ENCODE data around the gene DSTYK.

- TF ChIP-seq, protein P1, sequence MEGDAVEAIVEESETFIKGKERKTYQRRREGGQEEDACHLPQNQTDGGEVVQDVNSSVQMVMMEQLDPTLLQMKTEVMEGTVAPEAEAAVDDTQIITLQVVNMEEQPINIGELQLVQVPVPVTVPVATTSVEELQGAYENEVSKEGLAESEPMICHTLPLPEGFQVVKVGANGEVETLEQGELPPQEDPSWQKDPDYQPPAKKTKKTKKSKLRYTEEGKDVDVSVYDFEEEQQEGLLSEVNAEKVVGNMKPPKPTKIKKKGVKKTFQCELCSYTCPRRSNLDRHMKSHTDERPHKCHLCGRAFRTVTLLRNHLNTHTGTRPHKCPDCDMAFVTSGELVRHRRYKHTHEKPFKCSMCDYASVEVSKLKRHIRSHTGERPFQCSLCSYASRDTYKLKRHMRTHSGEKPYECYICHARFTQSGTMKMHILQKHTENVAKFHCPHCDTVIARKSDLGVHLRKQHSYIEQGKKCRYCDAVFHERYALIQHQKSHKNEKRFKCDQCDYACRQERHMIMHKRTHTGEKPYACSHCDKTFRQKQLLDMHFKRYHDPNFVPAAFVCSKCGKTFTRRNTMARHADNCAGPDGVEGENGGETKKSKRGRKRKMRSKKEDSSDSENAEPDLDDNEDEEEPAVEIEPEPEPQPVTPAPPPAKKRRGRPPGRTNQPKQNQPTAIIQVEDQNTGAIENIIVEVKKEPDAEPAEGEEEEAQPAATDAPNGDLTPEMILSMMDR (conservative IDR thresholded peaks at IDR 0.05; ENCODE audit: low read depth in 2 of 2), result no peak
- TF ChIP-seq NANOG (IDR thresholded peaks at IDR 0.05; ENCODE audit: borderline replicate concordance), result no peak
- no peak for TF ChIP-seq EZH2 (IDR thresholded peaks at IDR 0.05; ENCODE audit: low read depth, unreplicated experiment)
- TF ChIP-seq, protein P2, sequence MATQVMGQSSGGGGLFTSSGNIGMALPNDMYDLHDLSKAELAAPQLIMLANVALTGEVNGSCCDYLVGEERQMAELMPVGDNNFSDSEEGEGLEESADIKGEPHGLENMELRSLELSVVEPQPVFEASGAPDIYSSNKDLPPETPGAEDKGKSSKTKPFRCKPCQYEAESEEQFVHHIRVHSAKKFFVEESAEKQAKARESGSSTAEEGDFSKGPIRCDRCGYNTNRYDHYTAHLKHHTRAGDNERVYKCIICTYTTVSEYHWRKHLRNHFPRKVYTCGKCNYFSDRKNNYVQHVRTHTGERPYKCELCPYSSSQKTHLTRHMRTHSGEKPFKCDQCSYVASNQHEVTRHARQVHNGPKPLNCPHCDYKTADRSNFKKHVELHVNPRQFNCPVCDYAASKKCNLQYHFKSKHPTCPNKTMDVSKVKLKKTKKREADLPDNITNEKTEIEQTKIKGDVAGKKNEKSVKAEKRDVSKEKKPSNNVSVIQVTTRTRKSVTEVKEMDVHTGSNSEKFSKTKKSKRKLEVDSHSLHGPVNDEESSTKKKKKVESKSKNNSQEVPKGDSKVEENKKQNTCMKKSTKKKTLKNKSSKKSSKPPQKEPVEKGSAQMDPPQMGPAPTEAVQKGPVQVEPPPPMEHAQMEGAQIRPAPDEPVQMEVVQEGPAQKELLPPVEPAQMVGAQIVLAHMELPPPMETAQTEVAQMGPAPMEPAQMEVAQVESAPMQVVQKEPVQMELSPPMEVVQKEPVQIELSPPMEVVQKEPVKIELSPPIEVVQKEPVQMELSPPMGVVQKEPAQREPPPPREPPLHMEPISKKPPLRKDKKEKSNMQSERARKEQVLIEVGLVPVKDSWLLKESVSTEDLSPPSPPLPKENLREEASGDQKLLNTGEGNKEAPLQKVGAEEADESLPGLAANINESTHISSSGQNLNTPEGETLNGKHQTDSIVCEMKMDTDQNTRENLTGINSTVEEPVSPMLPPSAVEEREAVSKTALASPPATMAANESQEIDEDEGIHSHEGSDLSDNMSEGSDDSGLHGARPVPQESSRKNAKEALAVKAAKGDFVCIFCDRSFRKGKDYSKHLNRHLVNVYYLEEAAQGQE (IDR thresholded peaks at IDR 0.05; ENCODE audit: unreplicated experiment), result no peak
- no peak for TF ChIP-seq EZH2phosphoT487 (IDR thresholded peaks at IDR 0.05; ENCODE audit: unreplicated experiment)
- no peak for TF ChIP-seq JUNB (IDR thresholded peaks at IDR 0.05; ENCODE audit: unreplicated experiment)
- TF ChIP-seq, protein P3, sequence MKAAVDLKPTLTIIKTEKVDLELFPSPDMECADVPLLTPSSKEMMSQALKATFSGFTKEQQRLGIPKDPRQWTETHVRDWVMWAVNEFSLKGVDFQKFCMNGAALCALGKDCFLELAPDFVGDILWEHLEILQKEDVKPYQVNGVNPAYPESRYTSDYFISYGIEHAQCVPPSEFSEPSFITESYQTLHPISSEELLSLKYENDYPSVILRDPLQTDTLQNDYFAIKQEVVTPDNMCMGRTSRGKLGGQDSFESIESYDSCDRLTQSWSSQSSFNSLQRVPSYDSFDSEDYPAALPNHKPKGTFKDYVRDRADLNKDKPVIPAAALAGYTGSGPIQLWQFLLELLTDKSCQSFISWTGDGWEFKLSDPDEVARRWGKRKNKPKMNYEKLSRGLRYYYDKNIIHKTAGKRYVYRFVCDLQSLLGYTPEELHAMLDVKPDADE (IDR thresholded peaks at IDR 0.05), result no peak
- no peak for TF ChIP-seq ZNF462 (CRISPR knock-in tag; IDR thresholded peaks at IDR 0.05)
- TF ChIP-seq POLR2AphosphoS5 (IDR thresholded peaks at IDR 0.05; ENCODE audit: low read depth), result no peak
- TF ChIP-seq STAT1 (IDR thresholded peaks at IDR 0.05; ENCODE audit: unreplicated experiment), result no peak
Measured at GRCh38 chr1:205144046-205144720, 67.3 kb downstream of the DSTYK start.

Data from GM23338 (cell line).